Bone marrow (tissue), 2 donors: ENCODE results near the gene NT5DC3.

Source experiments
- DNase-seq, 2 donors: peaks; one replicate each; lab custom pipeline; 2025; lab: John Stamatoyannopoulos, UW

Gene NT5DC3

GRCh38 chr12:103840876-103841689, at the start of gene NT5DC3:
Gene NT5DC3, minus strand, starts transcription at chr12:103841234. Its CDS starts 78 bp downstream, at chr12:103841156.
- DNase-seq: peak in 1 of 2 donors; percentile 66

DNA sequence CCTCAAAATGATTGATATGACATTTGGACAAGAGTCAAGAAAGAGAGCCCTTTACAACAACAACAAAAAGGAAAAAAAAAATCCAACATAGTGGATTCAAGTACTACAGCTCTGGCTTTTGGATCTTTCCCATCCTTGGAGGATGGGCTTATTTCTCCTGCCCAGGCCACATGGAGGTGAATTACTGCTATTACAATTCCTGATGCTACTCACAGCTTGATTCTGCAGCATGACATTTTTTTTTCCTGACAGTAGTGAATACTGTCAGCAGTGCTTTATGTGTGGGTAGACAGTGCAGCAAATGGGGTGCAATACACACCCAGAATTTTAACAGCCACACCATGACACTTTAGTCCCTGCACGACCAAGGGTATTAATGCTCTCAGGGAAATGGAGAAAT, 46.7 kb upstream of the NT5DC3 start:
- DNase-seq: no peak

- no peak for DNase-seq
These were observed 45.3 kb upstream of the NT5DC3 start for GRCh38 chr12:103886195-103886797.

DNA sequence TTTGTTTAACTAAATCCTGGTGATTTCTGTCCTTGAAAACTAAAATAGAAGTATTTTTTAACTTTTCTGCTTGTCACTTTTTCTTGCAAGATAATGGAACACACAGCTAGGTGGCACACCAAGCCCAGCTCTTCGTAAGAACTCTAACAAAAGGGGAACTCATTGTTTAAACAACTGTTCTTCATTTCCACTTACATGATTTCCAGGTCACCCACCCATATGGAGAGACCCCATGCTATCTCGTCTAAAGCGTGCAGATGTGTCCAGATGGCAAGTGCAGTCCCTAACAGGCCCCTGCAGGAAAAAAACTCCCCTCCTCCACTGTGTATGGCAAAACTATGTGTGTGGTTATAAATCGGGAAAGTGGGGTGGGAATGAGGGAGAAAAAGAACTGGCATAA, 43.3 kb upstream of the NT5DC3 start:
- DNase-seq: no peak

DNA sequence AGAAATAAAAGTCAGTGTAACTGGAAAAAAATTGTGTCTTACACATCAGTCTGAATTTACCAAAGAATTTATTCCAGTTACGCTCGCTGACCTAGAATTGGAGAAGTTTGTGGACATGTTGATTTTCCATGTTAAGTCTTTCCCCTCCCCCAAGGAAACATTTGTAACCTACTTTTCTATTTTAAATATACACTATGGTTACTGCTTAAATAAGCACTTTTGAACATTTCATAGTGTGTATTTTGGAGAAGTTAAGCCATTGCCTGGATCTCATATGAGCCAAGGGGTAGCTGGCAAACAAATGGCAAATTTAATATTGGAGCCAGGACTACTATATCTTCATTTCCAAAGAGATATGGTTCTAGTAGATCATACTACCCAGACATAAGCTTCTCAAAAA, 42.9 kb upstream of the NT5DC3 start:
- no peak for DNase-seq

GRCh38 chr12:103882861-103883596, 42.0 kb upstream of the NT5DC3 start:
- DNase-seq: no peak

GRCh38 chr12:103881261-103881660, 40.2 kb upstream of the NT5DC3 start:
- no peak for DNase-seq

- no peak for DNase-seq
These were observed 39.5 kb upstream of the NT5DC3 start for GRCh38 chr12:103880299-103881142.

- no peak for DNase-seq
These were observed 38.8 kb upstream of the NT5DC3 start for GRCh38 chr12:103879878-103880277.

DNA sequence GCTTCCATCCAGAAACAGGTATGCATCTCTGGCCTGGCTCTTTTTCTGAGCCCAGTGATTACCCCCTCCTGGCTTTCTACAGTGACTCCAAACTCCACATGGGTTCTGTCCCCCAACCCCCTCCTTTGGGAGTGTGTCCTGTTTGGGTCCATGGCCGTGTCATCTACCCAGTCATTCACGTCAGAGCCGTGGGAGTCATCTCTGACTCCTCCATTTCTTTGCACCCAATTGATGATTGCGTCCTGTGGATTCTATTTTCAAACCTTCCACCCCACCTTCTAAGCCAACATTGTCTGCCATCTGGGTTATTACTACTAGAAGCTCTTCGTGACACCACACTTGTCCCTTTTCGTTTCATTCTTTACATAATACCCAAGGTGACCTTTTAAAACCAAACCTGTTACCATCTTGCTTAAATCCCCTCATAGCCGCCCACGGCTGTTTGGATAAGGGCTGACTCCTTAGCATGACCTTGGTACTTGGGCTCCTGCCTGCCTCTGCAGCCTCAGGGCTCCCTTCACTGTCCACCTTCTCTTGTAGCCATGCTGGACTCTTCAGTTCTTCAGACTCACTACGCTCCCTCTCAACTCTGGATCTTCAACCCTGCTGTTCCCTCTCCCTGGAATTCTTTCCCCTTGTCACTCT, 38.1 kb upstream of the NT5DC3 start:
- DNase-seq: no peak

- DNase-seq: no peak
These were observed 37.0 kb upstream of the NT5DC3 start for GRCh38 chr12:103877934-103878510.

DNA sequence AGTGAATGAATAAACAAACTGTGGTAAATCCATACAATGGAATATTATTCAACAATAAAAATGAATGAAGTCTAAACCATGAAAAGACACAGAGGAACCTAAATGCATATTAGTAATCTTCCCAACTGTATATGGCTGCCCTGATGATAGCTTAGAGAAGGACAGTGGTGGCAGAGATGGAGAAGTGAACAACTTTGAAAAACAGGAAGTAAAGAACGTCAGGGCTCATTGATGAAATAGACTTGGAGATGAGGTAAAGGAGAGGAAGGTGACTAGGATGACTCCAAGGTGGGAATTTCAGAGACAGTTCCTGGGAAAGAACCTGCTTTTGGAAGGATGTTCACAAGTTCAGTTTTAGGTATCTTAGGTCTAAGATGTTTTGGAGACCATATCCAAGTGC, 36.3 kb upstream of the NT5DC3 start:
- DNase-seq: no peak

DNA sequence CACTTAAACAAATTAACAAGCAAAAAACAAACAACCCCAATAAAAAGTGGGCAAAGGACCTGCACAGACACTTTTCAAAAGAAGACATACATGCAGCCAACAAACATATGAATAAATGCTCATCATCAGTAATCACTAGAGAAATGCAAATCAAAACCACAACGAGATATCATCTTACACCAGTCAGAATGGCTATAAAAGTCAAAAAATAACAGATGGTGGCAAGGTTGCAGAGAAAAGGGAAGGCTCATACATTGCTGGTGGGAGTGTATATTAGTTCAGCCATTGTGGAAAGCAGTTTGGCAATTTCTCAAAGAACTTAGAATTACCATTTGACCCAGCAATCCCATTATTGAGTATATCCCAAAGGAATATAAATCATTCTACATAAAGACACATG, 34.6 kb upstream of the NT5DC3 start:
- DNase-seq: no peak

- DNase-seq: no peak
These were observed 27.2 kb upstream of the NT5DC3 start for GRCh38 chr12:103868215-103868614.

DNA sequence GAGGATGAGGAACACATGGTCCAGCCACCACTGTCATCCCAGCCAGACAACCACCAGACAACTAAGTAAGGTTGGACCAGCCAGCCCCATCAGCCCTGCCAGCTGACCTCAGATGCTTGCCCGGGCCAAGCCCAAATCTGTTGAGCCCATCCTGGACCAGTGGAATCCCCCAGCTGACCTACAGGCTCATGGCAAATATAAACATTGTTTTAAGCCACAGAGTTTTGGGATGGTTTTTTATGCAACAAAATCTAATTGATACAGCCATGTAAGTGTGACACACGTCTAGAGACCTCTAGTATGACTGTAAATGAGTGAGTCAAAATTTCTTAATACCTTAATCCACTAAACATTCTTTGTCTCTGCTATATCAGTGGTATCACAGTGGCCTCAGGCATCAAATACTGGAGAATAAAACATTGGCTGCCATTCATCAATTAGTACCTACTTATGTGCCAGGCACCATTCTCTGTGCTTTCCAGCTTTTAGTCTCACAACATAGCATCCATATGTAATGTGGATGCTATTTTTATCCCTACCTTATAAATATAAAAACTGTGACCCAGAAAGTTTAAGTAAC, 24.2 kb upstream of the NT5DC3 start:
- no peak for DNase-seq

- no peak for DNase-seq
These were observed 23.7 kb upstream of the NT5DC3 start for GRCh38 chr12:103864710-103865109.

DNA sequence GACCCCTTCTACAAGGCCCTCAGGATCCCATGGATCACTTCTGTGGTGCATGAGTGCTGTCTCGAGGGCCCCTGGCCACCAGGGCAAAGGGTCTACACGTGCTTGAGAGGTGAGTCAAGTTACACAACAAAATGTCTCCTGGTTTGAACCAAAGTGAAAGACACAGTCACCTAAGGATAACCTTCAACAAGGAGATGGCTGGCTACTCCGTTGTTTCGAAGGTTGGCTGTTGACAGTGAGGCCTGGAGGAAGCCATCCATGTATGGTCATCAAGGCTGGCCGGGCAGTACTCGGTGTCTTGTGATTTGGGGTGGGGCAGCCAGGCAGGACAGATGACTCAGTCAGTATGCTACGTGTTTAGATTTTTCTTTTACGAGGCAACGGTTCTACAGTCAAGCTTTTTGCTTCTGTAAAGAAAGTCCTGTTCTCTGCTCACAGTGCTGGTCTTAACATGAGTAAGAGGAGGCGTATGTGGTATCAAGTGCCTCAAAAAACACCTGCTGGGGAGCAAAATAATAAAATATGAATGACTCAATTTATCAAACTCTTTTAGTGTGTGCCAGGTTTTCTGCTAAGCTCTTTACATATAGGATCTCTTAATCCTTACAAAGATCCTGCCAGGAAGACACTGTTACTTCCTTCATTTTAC, 18.0 kb upstream of the NT5DC3 start:
- no peak for DNase-seq

- no peak for DNase-seq
These were observed 17.3 kb upstream of the NT5DC3 start for GRCh38 chr12:103858335-103858734.

DNA sequence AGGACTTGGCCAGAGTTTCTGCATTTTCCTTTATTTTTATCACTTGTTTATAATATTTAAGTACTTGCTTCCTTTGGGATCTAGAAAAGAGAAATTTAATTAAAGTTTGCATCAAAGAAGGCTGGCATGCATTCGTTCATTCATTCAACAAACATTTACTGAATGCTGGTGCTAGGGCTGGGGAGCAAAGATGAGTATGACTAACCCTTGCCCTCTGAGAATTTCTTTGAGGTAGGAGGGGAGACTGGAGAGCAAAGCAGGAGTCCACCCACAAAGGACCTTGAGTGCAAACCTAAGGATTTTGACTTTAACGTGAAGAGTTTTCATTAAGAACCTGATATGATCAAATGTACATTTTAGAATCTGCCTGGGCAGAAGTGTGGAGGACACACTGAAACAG, 16.1 kb upstream of the NT5DC3 start:
- DNase-seq: no peak
